DND-41 (cell line): ENCODE data around the gene KRTAP21-2.

Experiments
- EZH2 ChIP-seq: IDR thresholded peaks from 3 replicates; pipeline ENCODE4 v1.6.1; 2012; ENCODE audit warnings: borderline replicate concordance, low read depth, mild to moderate bottlenecking, moderate library complexity, low read length, inconsistent platforms; ENCODE audit not compliant: severe bottlenecking
- TF ChIP-seq, protein P1 (sequence below): IDR thresholded peaks from 2 replicates; pipeline ENCODE4 v1.5.1; 2012; ENCODE audit warnings: borderline replicate concordance, low read length, moderate library complexity, mild to moderate bottlenecking; ENCODE audit not compliant: poor library complexity, severe bottlenecking; ENCODE audit errors: extremely low read depth

DNA sequence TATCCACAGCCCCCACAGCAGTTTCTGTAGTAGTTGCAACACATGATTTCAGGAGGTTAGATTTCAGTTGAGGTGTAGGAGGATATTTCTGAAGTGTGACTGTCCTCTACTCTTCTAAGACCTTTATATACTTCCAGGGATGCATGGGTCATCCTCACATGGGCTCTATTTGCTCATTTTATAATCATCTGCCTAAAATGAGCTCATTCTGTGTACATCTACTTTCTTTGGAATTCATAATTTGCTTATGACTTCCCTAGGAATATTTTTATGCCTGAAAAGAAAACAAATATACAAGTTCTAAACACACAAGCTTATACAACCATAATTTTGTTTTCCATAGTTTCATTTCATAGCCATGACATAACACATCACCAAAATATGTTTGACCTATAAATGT is at the start of gene KRTAP21-2:
- no peak for TF ChIP-seq EZH2
- TF ChIP-seq, protein P1, sequence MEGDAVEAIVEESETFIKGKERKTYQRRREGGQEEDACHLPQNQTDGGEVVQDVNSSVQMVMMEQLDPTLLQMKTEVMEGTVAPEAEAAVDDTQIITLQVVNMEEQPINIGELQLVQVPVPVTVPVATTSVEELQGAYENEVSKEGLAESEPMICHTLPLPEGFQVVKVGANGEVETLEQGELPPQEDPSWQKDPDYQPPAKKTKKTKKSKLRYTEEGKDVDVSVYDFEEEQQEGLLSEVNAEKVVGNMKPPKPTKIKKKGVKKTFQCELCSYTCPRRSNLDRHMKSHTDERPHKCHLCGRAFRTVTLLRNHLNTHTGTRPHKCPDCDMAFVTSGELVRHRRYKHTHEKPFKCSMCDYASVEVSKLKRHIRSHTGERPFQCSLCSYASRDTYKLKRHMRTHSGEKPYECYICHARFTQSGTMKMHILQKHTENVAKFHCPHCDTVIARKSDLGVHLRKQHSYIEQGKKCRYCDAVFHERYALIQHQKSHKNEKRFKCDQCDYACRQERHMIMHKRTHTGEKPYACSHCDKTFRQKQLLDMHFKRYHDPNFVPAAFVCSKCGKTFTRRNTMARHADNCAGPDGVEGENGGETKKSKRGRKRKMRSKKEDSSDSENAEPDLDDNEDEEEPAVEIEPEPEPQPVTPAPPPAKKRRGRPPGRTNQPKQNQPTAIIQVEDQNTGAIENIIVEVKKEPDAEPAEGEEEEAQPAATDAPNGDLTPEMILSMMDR = no peak
